CD4-positive, alpha-beta T cell treated with Interleukin-6 at 100 ng/mL for 8 hours (primary cell): ENCODE data around the gene SART1.
"Not testable (repeated sequence)": the region's sequence is repeated elsewhere in the genome, so short reads cannot be mapped to it uniquely, and the experiment has no call there.

Experiments
- DNase-seq: peaks from one replicate; pipeline ENCODE4 v3.0.0-alpha.2; 2020; ENCODE audit warnings: mixed read lengths, low spot score

The SART1 gene

GRCh38 chr11:66017321-66017720, 55.8 kb downstream of the SART1 start:
- DNase-seq, result no peak

GRCh38 chr11:66020212-66020611, 58.7 kb downstream of the SART1 start:
- DNase-seq, result no peak

DNA sequence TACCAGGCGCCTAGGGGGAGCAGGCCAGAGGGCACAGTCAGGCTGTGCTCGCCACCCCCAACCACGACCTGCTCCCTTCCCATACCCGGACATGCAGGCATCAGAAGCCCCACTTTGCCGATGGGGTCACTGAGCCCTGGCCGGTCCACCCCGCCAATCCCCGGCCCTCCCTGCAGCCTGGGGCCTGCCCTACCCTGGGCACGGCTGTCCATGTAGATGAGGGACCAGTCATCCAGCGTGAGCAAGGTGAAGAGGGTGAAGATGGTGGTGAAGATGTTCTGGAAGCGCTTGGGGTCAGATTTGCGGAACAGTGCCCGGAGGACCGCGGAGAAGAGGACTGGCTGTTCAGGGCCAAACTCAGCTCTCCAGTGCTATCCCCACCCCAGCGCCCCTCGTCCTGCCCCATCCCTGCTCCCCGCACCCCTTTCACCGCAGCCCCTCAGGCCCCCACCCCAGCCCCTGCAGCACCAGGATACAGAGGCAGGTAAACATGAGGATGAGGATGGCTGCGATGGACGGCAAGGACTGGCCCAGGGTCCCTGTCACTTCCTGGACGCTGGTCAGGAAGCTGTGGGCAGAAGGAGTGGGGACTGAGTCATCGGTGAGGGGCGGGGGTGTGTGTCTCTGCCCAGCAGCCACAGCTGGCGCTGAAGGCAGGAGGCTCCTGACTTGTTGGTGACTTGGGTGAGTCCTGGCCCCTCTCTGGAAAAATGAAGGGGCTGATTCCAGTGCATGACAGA, 59.3 kb downstream of the SART1 start:
- DNase-seq, result no peak

GRCh38 chr11:66022401-66023185, 61.1 kb downstream of the SART1 start:
- DNase-seq, result peak; percentile 57

DNA sequence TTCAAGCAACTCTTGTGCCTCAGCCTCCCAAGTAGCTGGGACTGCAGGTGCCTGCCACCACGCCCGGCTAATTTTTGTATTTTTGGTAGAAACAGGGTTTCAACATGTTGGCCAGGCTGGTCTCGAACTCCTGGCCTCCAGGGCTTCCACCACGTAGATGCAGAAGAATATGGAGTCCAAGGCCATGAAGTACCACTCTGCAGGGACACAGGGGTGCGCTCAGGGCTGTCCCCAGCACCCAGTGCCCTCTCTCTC, 61.6 kb downstream of the SART1 start:
- not testable (repeated sequence) for DNase-seq

DNA sequence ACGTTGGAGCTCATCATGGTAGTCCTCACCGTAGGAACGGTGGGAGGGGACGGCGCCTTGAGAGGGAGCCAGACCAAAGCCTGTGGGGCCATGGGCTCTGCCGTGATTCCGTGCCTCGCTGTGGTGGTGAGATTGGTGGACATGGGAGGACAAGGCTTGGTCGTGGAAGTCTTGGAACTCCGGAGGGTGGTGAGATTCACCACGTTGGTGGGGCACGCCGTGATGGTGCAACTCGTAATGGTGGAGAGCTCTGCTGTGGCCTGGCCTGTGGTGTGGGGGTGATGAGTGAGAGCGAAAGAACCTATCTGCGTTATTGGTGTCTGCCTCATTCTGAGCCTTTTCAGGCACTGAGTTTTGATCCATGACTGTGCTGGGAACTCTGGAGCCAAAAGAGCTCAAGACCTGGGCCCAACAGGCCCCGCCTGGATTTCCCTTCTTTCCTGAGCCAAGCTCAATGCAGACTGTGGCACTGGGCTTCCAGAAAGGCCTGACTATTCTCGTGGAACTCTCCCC, 64.5 kb downstream of the SART1 start, which contains the start of gene CATSPER1:
TSS of gene CATSPER1 (minus strand) at position 463 of the 513 bp plus-strand sequence. CDS start at position 363, 100 bp downstream.
- no peak for DNase-seq
